CD14-positive monocyte (primary cell): ENCODE data around the gene CENPU. TPM values are rescaled to one million over a fixed set of nuclear protein-coding genes. Genes with fewer than 3 reads are reported as not detected.

Source experiments
- DNase-seq, 3 donors: peaks; one replicate each; pipeline ENCODE4 v3.0.0-alpha.2; 2011 to 2022
- H2AFZ ChIP-seq: 2 replicates; pipeline ENCODE4 v1.6.0; 2012; ENCODE audit warnings: mild to moderate bottlenecking, low read depth, low read length, inconsistent platforms; ENCODE audit not compliant: insufficient read depth, poor library complexity, severe bottlenecking
- H3K27ac ChIP-seq, 2 donors: 1 replicate in 1 of 2; 2 replicates in 1 of 2; pipeline ENCODE4 v1.5.1; 2012 to 2013; ENCODE audit warnings: low read length in 2 of 2, control low read depth in 1 of 2, inconsistent platforms in 1 of 2, low read depth in 1 of 2, mild to moderate bottlenecking in 1 of 2
- H3K27me3 ChIP-seq, 2 donors: one replicate each; pipeline versions ENCODE4 v1.6.0 to v1.6.1; 2011 to 2013; ENCODE audit warnings: low read length in 2 of 2; ENCODE audit not compliant: control insufficient read depth in 2 of 2, insufficient read depth in 2 of 2
- H3K36me3 ChIP-seq, 2 donors: replicated peaks in 1 of 2; 1 replicate in 1 of 2; 2 replicates in 1 of 2; pipeline versions ENCODE4 v1.5.1 to v1.6.1; 2012 to 2013; ENCODE audit warnings: low read length in 2 of 2, control low read depth in 1 of 2, inconsistent platforms in 1 of 2, mild to moderate bottlenecking in 1 of 2; ENCODE audit not compliant: insufficient read depth in 2 of 2, control insufficient read depth in 1 of 2
- H3K4me1 ChIP-seq, 2 donors: 1 replicate in 1 of 2; 2 replicates in 1 of 2; pipeline versions ENCODE4 v1.5.1 to v1.6.1; 2012 to 2013; ENCODE audit warnings: low read length in 2 of 2, control low read depth in 1 of 2, inconsistent platforms in 1 of 2, mild to moderate bottlenecking in 1 of 2, moderate library complexity in 1 of 2; ENCODE audit not compliant: insufficient read depth in 2 of 2, control insufficient read depth in 1 of 2
- H3K4me2 ChIP-seq: replicated peaks from 2 replicates; pipeline ENCODE3; 2012; ENCODE audit warnings: low read length, moderate library complexity, mild to moderate bottlenecking; ENCODE audit not compliant: poor library complexity, severe bottlenecking; ENCODE audit errors: extremely low read depth
- H3K4me3 ChIP-seq, 3 experiments: fragments of 200-600 bp in 1 of 3; sonication (generic) in 1 of 3; replicated peaks in 1 of 3; 1 replicate in 2 of 3; 2 replicates in 1 of 3; pipeline ENCODE4 v1.5.1; 2011 to 2013; ENCODE audit warnings: low read length in 3 of 3, mild to moderate bottlenecking in 3 of 3, control low read depth in 2 of 3, low read depth in 2 of 3, inconsistent platforms in 1 of 3, moderate library complexity in 1 of 3
- H3K79me2 ChIP-seq: 2 replicates; pipeline ENCODE4 v1.6.0; 2012; ENCODE audit warnings: mild to moderate bottlenecking, control low read depth, inconsistent platforms, low read length, moderate library complexity; ENCODE audit not compliant: insufficient read depth
- H3K9ac ChIP-seq: 2 replicates; pipeline ENCODE4 v1.6.0; 2017; ENCODE audit warnings: low read length, mild to moderate bottlenecking; ENCODE audit not compliant: insufficient read depth, poor library complexity, severe bottlenecking
- H3K9me3 ChIP-seq, 2 donors: replicated peaks in 1 of 2; 1 replicate in 1 of 2; 2 replicates in 1 of 2; pipeline versions ENCODE4 v1.5.1 to v1.6.1; 2012 to 2013; ENCODE audit warnings: low read length in 2 of 2, control low read depth in 1 of 2; ENCODE audit not compliant: control insufficient read depth in 1 of 2, insufficient read depth in 1 of 2
- H4K20me1 ChIP-seq: 2 replicates; pipeline ENCODE4 v1.6.0; 2012; ENCODE audit warnings: mild to moderate bottlenecking, low read length, control low read depth, moderate library complexity; ENCODE audit not compliant: insufficient read depth
- H3K27ac Mint-ChIP-seq, 7 donors: one replicate each; pipeline ENCODE4 v1.8.0; 2020; ENCODE audit warnings: mild to moderate bottlenecking in 7 of 7, mixed read lengths in 7 of 7, moderate library complexity in 6 of 7, inconsistent platforms in 2 of 7
- H3K27me3 Mint-ChIP-seq, 3 donors: one replicate each; pipeline ENCODE4 v1.8.0; 2021 to 2022; ENCODE audit warnings: low read depth in 3 of 3, mild to moderate bottlenecking in 3 of 3, mixed read lengths in 3 of 3, moderate library complexity in 3 of 3, inconsistent platforms in 1 of 3
- H3K36me3 Mint-ChIP-seq, 2 donors: one replicate each; pipeline ENCODE4 v1.8.0; 2020; ENCODE audit warnings: mixed read lengths in 2 of 2, inconsistent platforms in 1 of 2, mild to moderate bottlenecking in 1 of 2
- H3K4me1 Mint-ChIP-seq: one replicate; pipeline ENCODE4 v1.8.0; 2020; ENCODE audit warnings: mild to moderate bottlenecking, mixed read lengths
- H3K4me3 Mint-ChIP-seq, 2 donors: one replicate each; pipeline ENCODE4 v1.8.0; 2020; ENCODE audit warnings: mild to moderate bottlenecking in 2 of 2, mixed read lengths in 2 of 2, moderate library complexity in 1 of 2
- H3K9me3 Mint-ChIP-seq, 7 donors: one replicate each; pipeline ENCODE4 v1.8.0; 2020 to 2022; ENCODE audit warnings: mixed read lengths in 7 of 7, mild to moderate bottlenecking in 6 of 7, moderate library complexity in 6 of 7, inconsistent platforms in 2 of 7
- CTCF ChIP-seq: fragments of 200-600 bp; IDR thresholded peaks from one replicate; pipeline ENCODE4 v1.8.0; 2022; ENCODE audit warnings: antibody characterized with exemption, mild to moderate bottlenecking
- WGBS: methylation state at CpG from one replicate; pipeline ENCODE4 v1.1.5; 2013; ENCODE audit warnings: missing lambda C conversion rate; ENCODE audit not compliant: insufficient coverage; 5-methylcytosine and 5-hydroxymethylcytosine counted together
- intact Hi-C, 2 donors: fragments of 100-400 bp; cut with micrococcal nuclease; formaldehyde crosslinking; loops; one replicate each; pipeline versions ENCODE4 v1.15.0 to v1.15.1; 2023
- polyA plus RNA-seq, 3 donors: library from polyadenylated mRNA; depleted of rRNA in 1 of 3; unstranded in 2 of 3; stranded (reverse) in 1 of 3; fragments of 300-500 nt in 2 of 3; fragments of >200 nt in 1 of 3; fragmentation: Illumina TruSeq in 2 of 3; gene quantifications; 1 replicate in 2 of 3; 2 replicates in 1 of 3; pipeline ENCODE4 v1.2.3, GENCODE V29; 2012 to 2021

Gene CENPU
- polyA plus RNA-seq, 3 donors, result 1.2 to 1.6 (median 1.5) TPM

GRCh38 chr4:184689681-184690080 lies 44.2 kb downstream of the CENPU start:
- Mint-ChIP-seq H3K27me3 (no peaks in the 10 kb centered on the region), H3K9me3 (no peaks in the 10 kb centered on the region), H3K4me3 (no peak overlapping the region), H3K27ac (peak overlapping the region in 1 of 7 donors; percentile 57), H3K4me1 (peaks cover 13% of the 10 kb centered on the region), H3K36me3 (peaks cover 47 to 52% of the 10 kb centered on the region in 2 donors)
- Histone ChIP-seq H3K79me2 (no peaks in the 10 kb centered on the region), H4K20me1 (no peaks in the 10 kb centered on the region), H3K36me3 (peaks cover 14 to 27% of the 10 kb centered on the region in 2 donors), H3K9ac (no peak overlapping the region), H3K4me1 (peaks cover 8 to 11% of the 10 kb centered on the region in 2 donors), H3K27ac (no peak overlapping the region), H3K9me3 (no peaks in the 10 kb centered on the region), H2AFZ (no peak overlapping the region), H3K27me3 (no peaks in the 10 kb centered on the region), H3K4me2 (no peak overlapping the region), H3K4me3 (no peak overlapping the region)
- WGBS, result no CpG with 5 or more reads among the region's 5 CpGs
- no peak for DNase-seq
- intact Hi-C loops, result no loop called here
- no peak for TF ChIP-seq CTCF

GRCh38 chr4:184688447-184688846 lies 45.4 kb downstream of the CENPU start:
- DNase-seq, result peak; percentile 8 to 69 (median 9)
- H4K20me1 ChIP-seq, result no peaks in the 10 kb centered on the region
- no peak overlapping the region for H3K4me3 ChIP-seq
- Mint-ChIP-seq H3K4me1 (peaks cover 16% of the 10 kb centered on the region), H3K27ac (no peak overlapping the region), H3K4me3 (no peak overlapping the region), H3K27me3 (no peaks in the 10 kb centered on the region), H3K36me3 (peaks cover 35 to 42% of the 10 kb centered on the region in 2 donors), H3K9me3 (no peaks in the 10 kb centered on the region)
- intact Hi-C loops, result no loop called here
- no peak overlapping the region for H3K27ac ChIP-seq
- H3K4me2 ChIP-seq, result no peak overlapping the region
- H3K79me2 ChIP-seq, result no peaks in the 10 kb centered on the region
- no peaks in the 10 kb centered on the region for H3K27me3 ChIP-seq
- no peak for TF ChIP-seq CTCF
- no peaks in the 10 kb centered on the region for H3K9me3 ChIP-seq
- WGBS, result 38% methylated on average over 8 of the region's 11 CpGs
- H3K4me1 ChIP-seq, result peaks cover 14 to 16% of the 10 kb centered on the region in 2 donors
- no peak overlapping the region for H3K9ac ChIP-seq
- H2AFZ ChIP-seq, result no peak overlapping the region
- H3K36me3 ChIP-seq, result peaks cover 11 to 15% of the 10 kb centered on the region in 2 donors
